T-helper 2 cell treated with Interferon-gamma antibody and Interleukin-4, amounts not matched to agents 5 μg/mL and 100 μg/mL, for 36 hours (primary cell): Measurements from ENCODE around the gene DDX47.
A peak's percentile ranks its signal among the peaks of the same experiment; 100 is the strongest.
"Not testable (repeated sequence)": the region's sequence is repeated elsewhere in the genome, so short reads cannot be mapped to it uniquely, and the experiment has no call there.

Source experiments
- DNase-seq: peaks from one replicate; pipeline ENCODE4 v3.0.0; 2021; ENCODE audit warnings: low spot score
- H3K27ac Mint-ChIP-seq: one replicate; pipeline ENCODE4 v1.8.0; 2021; ENCODE audit warnings: mild to moderate bottlenecking, mixed read lengths
- H3K27me3 Mint-ChIP-seq: one replicate; pipeline ENCODE4 v1.8.0; 2021; ENCODE audit warnings: low read depth, mixed read lengths
- H3K36me3 Mint-ChIP-seq: one replicate; pipeline ENCODE4 v1.8.0; 2021; ENCODE audit warnings: low read depth, mixed read lengths
- H3K4me1 Mint-ChIP-seq: one replicate; pipeline ENCODE4 v1.8.0; 2021; ENCODE audit warnings: low read depth, mixed read lengths
- H3K4me3 Mint-ChIP-seq: one replicate; pipeline ENCODE4 v1.8.0; 2022; ENCODE audit warnings: mild to moderate bottlenecking, moderate library complexity, mixed read lengths
- H3K9me3 Mint-ChIP-seq: one replicate; pipeline ENCODE4 v1.8.0; 2021; ENCODE audit warnings: mixed read lengths

Gene DDX47

GRCh38 chr12:12804011-12804410, 9.1 kb upstream of the DDX47 start:
- Mint-ChIP-seq H3K4me3 (peak overlapping the region; percentile 28), H3K9me3 (no peaks in the 10 kb centered on the region), H3K27me3 (no peaks in the 10 kb centered on the region), H3K4me1 (peaks cover 52% of the 10 kb centered on the region), H3K36me3 (peaks cover 5% of the 10 kb centered on the region), H3K27ac (peak overlapping the region; percentile 46)
- DNase-seq = no peak

- no peak for DNase-seq
- no peaks in the 10 kb centered on the region for H3K27me3 Mint-ChIP-seq
- peak overlapping the region; percentile 28 for H3K4me3 Mint-ChIP-seq
- H3K4me1 Mint-ChIP-seq = peaks cover 55% of the 10 kb centered on the region
- peak overlapping the region; percentile 29 for H3K27ac Mint-ChIP-seq
- H3K9me3 Mint-ChIP-seq = no peaks in the 10 kb centered on the region
- peaks cover 5% of the 10 kb centered on the region for H3K36me3 Mint-ChIP-seq
These were observed 8.7 kb upstream of the DDX47 start for GRCh38 chr12:12804432-12804886.

GRCh38 chr12:12806784-12807516, 6.2 kb upstream of the DDX47 start:
- peaks cover 58% of the 10 kb centered on the region for H3K4me1 Mint-ChIP-seq
- no peak for DNase-seq
- H3K27me3 Mint-ChIP-seq = no peaks in the 10 kb centered on the region
- H3K9me3 Mint-ChIP-seq = no peaks in the 10 kb centered on the region
- H3K36me3 Mint-ChIP-seq = peaks cover 5% of the 10 kb centered on the region
- peak overlapping the region; percentile 98 for H3K27ac Mint-ChIP-seq
- H3K4me3 Mint-ChIP-seq = peak overlapping the region; percentile 8

- not testable (repeated sequence) for H3K9me3 Mint-ChIP-seq, H3K36me3 Mint-ChIP-seq, DNase-seq, H3K27me3 Mint-ChIP-seq
- peak overlapping the region; percentile 8 for H3K4me3 Mint-ChIP-seq
- H3K4me1 Mint-ChIP-seq = peaks cover 53% of the 10 kb centered on the region
- peak overlapping the region; percentile 98 for H3K27ac Mint-ChIP-seq
These were observed 5.6 kb upstream of the DDX47 start for GRCh38 chr12:12807517-12807903.

GRCh38 chr12:12807970-12808702, 5.0 kb upstream of the DDX47 start:
- peaks cover 54% of the 10 kb centered on the region for H3K4me1 Mint-ChIP-seq
- H3K36me3 Mint-ChIP-seq = peaks cover 4% of the 10 kb centered on the region
- peak overlapping the region; percentile 66 for H3K4me3 Mint-ChIP-seq
- H3K27ac Mint-ChIP-seq = peak overlapping the region; percentile 98
- no peaks in the 10 kb centered on the region for H3K27me3 Mint-ChIP-seq
- peak; percentile 47 for DNase-seq
- H3K9me3 Mint-ChIP-seq = no peaks in the 10 kb centered on the region

- peaks cover 18% of the 10 kb centered on the region for H3K36me3 Mint-ChIP-seq
- peaks cover 54% of the 10 kb centered on the region for H3K4me1 Mint-ChIP-seq
- no peak for DNase-seq
- no peaks in the 10 kb centered on the region for H3K9me3 Mint-ChIP-seq
- peak overlapping the region; percentile 7 for H3K27ac Mint-ChIP-seq
- H3K4me3 Mint-ChIP-seq = no peak overlapping the region
- H3K27me3 Mint-ChIP-seq = no peaks in the 10 kb centered on the region
These were observed 2.6 kb upstream of the DDX47 start for GRCh38 chr12:12810553-12811021.

- Mint-ChIP-seq H3K27me3 (no peaks in the 10 kb centered on the region), H3K27ac (no peak overlapping the region), H3K36me3 (peaks cover 25% of the 10 kb centered on the region), H3K4me3 (no peak overlapping the region), H3K9me3 (no peaks in the 10 kb centered on the region), H3K4me1 (peaks cover 57% of the 10 kb centered on the region)
- DNase-seq = no peak
These were observed 1.8 kb upstream of the DDX47 start for GRCh38 chr12:12811343-12811742.

- no peaks in the 10 kb centered on the region for H3K27me3 Mint-ChIP-seq
- peaks cover 31% of the 10 kb centered on the region for H3K36me3 Mint-ChIP-seq
- H3K27ac Mint-ChIP-seq = no peak overlapping the region
- no peak for DNase-seq
- no peak overlapping the region for H3K4me3 Mint-ChIP-seq
- no peaks in the 10 kb centered on the region for H3K9me3 Mint-ChIP-seq
- peaks cover 57% of the 10 kb centered on the region for H3K4me1 Mint-ChIP-seq
These were observed 972 bp upstream of the DDX47 start for GRCh38 chr12:12812174-12812573.

GRCh38 chr12:12812618-12813119, 477 bp upstream of the DDX47 start:
- no peak for DNase-seq
- H3K36me3 Mint-ChIP-seq = peaks cover 31% of the 10 kb centered on the region
- H3K27me3 Mint-ChIP-seq = no peaks in the 10 kb centered on the region
- peak overlapping the region; percentile 92 for H3K4me3 Mint-ChIP-seq
- H3K9me3 Mint-ChIP-seq = no peaks in the 10 kb centered on the region
- peak overlapping the region; percentile 95 for H3K27ac Mint-ChIP-seq
- peaks cover 55% of the 10 kb centered on the region for H3K4me1 Mint-ChIP-seq

GRCh38 chr12:12817616-12818015, 4.5 kb downstream of the DDX47 start:
- no peaks in the 10 kb centered on the region for H3K27me3 Mint-ChIP-seq
- H3K36me3 Mint-ChIP-seq = peaks cover 62% of the 10 kb centered on the region
- no peak overlapping the region for H3K27ac Mint-ChIP-seq
- no peak for DNase-seq
- H3K9me3 Mint-ChIP-seq = no peaks in the 10 kb centered on the region
- H3K4me3 Mint-ChIP-seq = no peak overlapping the region
- H3K4me1 Mint-ChIP-seq = peaks cover 43% of the 10 kb centered on the region

GRCh38 chr12:12818701-12819100, 5.6 kb downstream of the DDX47 start:
- Mint-ChIP-seq H3K9me3 (no peaks in the 10 kb centered on the region), H3K4me3 (no peak overlapping the region), H3K27ac (peak overlapping the region; percentile 11), H3K27me3 (no peaks in the 10 kb centered on the region), H3K36me3 (peaks cover 66% of the 10 kb centered on the region), H3K4me1 (peaks cover 38% of the 10 kb centered on the region)
- DNase-seq = no peak

GRCh38 chr12:12819221-12819620, 6.1 kb downstream of the DDX47 start:
- Mint-ChIP-seq H3K27me3 (no peaks in the 10 kb centered on the region), H3K4me3 (no peak overlapping the region), H3K27ac (no peak overlapping the region), H3K9me3 (no peaks in the 10 kb centered on the region), H3K36me3 (peaks cover 67% of the 10 kb centered on the region), H3K4me1 (peaks cover 35% of the 10 kb centered on the region)
- DNase-seq = no peak

GRCh38 chr12:12819752-12820311, 6.7 kb downstream of the DDX47 start:
- no peak overlapping the region for H3K4me3 Mint-ChIP-seq
- H3K27me3 Mint-ChIP-seq = no peaks in the 10 kb centered on the region
- no peak overlapping the region for H3K27ac Mint-ChIP-seq
- H3K4me1 Mint-ChIP-seq = peaks cover 29% of the 10 kb centered on the region
- no peaks in the 10 kb centered on the region for H3K9me3 Mint-ChIP-seq
- peaks cover 67% of the 10 kb centered on the region for H3K36me3 Mint-ChIP-seq
- DNase-seq = no peak

- H3K4me1 Mint-ChIP-seq = peaks cover 28% of the 10 kb centered on the region
- H3K4me3 Mint-ChIP-seq, H3K27ac Mint-ChIP-seq, H3K9me3 Mint-ChIP-seq, DNase-seq, H3K27me3 Mint-ChIP-seq: not testable (repeated sequence)
- H3K36me3 Mint-ChIP-seq = peaks cover 69% of the 10 kb centered on the region
These were observed 7.2 kb downstream of the DDX47 start for GRCh38 chr12:12820376-12820775.
